CD14-positive monocyte (primary cell): Measurements from ENCODE around the gene ERGIC3. TPM values are rescaled to one million over a fixed set of nuclear protein-coding genes. Genes with fewer than 3 reads are reported as not detected.

Experiments
- DNase-seq, 3 donors: peaks; one replicate each; pipeline ENCODE4 v3.0.0-alpha.2; 2011 to 2022
- H2AFZ ChIP-seq: 2 replicates; pipeline ENCODE4 v1.6.0; 2012; ENCODE audit warnings: mild to moderate bottlenecking, low read depth, low read length, inconsistent platforms; ENCODE audit not compliant: insufficient read depth, poor library complexity, severe bottlenecking
- H3K27ac ChIP-seq, 2 donors: 1 replicate in 1 of 2; 2 replicates in 1 of 2; pipeline ENCODE4 v1.5.1; 2012 to 2013; ENCODE audit warnings: low read length in 2 of 2, control low read depth in 1 of 2, inconsistent platforms in 1 of 2, low read depth in 1 of 2, mild to moderate bottlenecking in 1 of 2
- H3K27me3 ChIP-seq, 2 donors: one replicate each; pipeline versions ENCODE4 v1.6.0 to v1.6.1; 2011 to 2013; ENCODE audit warnings: low read length in 2 of 2; ENCODE audit not compliant: control insufficient read depth in 2 of 2, insufficient read depth in 2 of 2
- H3K36me3 ChIP-seq, 2 donors: replicated peaks in 1 of 2; 1 replicate in 1 of 2; 2 replicates in 1 of 2; pipeline versions ENCODE4 v1.5.1 to v1.6.1; 2012 to 2013; ENCODE audit warnings: low read length in 2 of 2, control low read depth in 1 of 2, inconsistent platforms in 1 of 2, mild to moderate bottlenecking in 1 of 2; ENCODE audit not compliant: insufficient read depth in 2 of 2, control insufficient read depth in 1 of 2
- H3K4me1 ChIP-seq, 2 donors: 1 replicate in 1 of 2; 2 replicates in 1 of 2; pipeline versions ENCODE4 v1.5.1 to v1.6.1; 2012 to 2013; ENCODE audit warnings: low read length in 2 of 2, control low read depth in 1 of 2, inconsistent platforms in 1 of 2, mild to moderate bottlenecking in 1 of 2, moderate library complexity in 1 of 2; ENCODE audit not compliant: insufficient read depth in 2 of 2, control insufficient read depth in 1 of 2
- H3K4me2 ChIP-seq: replicated peaks from 2 replicates; pipeline ENCODE3; 2012; ENCODE audit warnings: low read length, moderate library complexity, mild to moderate bottlenecking; ENCODE audit not compliant: poor library complexity, severe bottlenecking; ENCODE audit errors: extremely low read depth
- H3K4me3 ChIP-seq, 3 experiments: fragments of 200-600 bp in 1 of 3; sonication (generic) in 1 of 3; replicated peaks in 1 of 3; 1 replicate in 2 of 3; 2 replicates in 1 of 3; pipeline ENCODE4 v1.5.1; 2011 to 2013; ENCODE audit warnings: low read length in 3 of 3, mild to moderate bottlenecking in 3 of 3, control low read depth in 2 of 3, low read depth in 2 of 3, inconsistent platforms in 1 of 3, moderate library complexity in 1 of 3
- H3K79me2 ChIP-seq: 2 replicates; pipeline ENCODE4 v1.6.0; 2012; ENCODE audit warnings: mild to moderate bottlenecking, control low read depth, inconsistent platforms, low read length, moderate library complexity; ENCODE audit not compliant: insufficient read depth
- H3K9ac ChIP-seq: 2 replicates; pipeline ENCODE4 v1.6.0; 2017; ENCODE audit warnings: low read length, mild to moderate bottlenecking; ENCODE audit not compliant: insufficient read depth, poor library complexity, severe bottlenecking
- H3K9me3 ChIP-seq, 2 donors: replicated peaks in 1 of 2; 1 replicate in 1 of 2; 2 replicates in 1 of 2; pipeline versions ENCODE4 v1.5.1 to v1.6.1; 2012 to 2013; ENCODE audit warnings: low read length in 2 of 2, control low read depth in 1 of 2; ENCODE audit not compliant: control insufficient read depth in 1 of 2, insufficient read depth in 1 of 2
- H4K20me1 ChIP-seq: 2 replicates; pipeline ENCODE4 v1.6.0; 2012; ENCODE audit warnings: mild to moderate bottlenecking, low read length, control low read depth, moderate library complexity; ENCODE audit not compliant: insufficient read depth
- H3K27ac Mint-ChIP-seq, 7 donors: one replicate each; pipeline ENCODE4 v1.8.0; 2020; ENCODE audit warnings: mild to moderate bottlenecking in 7 of 7, mixed read lengths in 7 of 7, moderate library complexity in 6 of 7, inconsistent platforms in 2 of 7
- H3K27me3 Mint-ChIP-seq, 3 donors: one replicate each; pipeline ENCODE4 v1.8.0; 2021 to 2022; ENCODE audit warnings: low read depth in 3 of 3, mild to moderate bottlenecking in 3 of 3, mixed read lengths in 3 of 3, moderate library complexity in 3 of 3, inconsistent platforms in 1 of 3
- H3K36me3 Mint-ChIP-seq, 2 donors: one replicate each; pipeline ENCODE4 v1.8.0; 2020; ENCODE audit warnings: mixed read lengths in 2 of 2, inconsistent platforms in 1 of 2, mild to moderate bottlenecking in 1 of 2
- H3K4me1 Mint-ChIP-seq: one replicate; pipeline ENCODE4 v1.8.0; 2020; ENCODE audit warnings: mild to moderate bottlenecking, mixed read lengths
- H3K4me3 Mint-ChIP-seq, 2 donors: one replicate each; pipeline ENCODE4 v1.8.0; 2020; ENCODE audit warnings: mild to moderate bottlenecking in 2 of 2, mixed read lengths in 2 of 2, moderate library complexity in 1 of 2
- H3K9me3 Mint-ChIP-seq, 7 donors: one replicate each; pipeline ENCODE4 v1.8.0; 2020 to 2022; ENCODE audit warnings: mixed read lengths in 7 of 7, mild to moderate bottlenecking in 6 of 7, moderate library complexity in 6 of 7, inconsistent platforms in 2 of 7
- WGBS: methylation state at CpG from one replicate; pipeline ENCODE4 v1.1.5; 2013; ENCODE audit warnings: missing lambda C conversion rate; ENCODE audit not compliant: insufficient coverage; 5-methylcytosine and 5-hydroxymethylcytosine counted together
- intact Hi-C, 2 donors: fragments of 100-400 bp; cut with micrococcal nuclease; formaldehyde crosslinking; loops; one replicate each; pipeline versions ENCODE4 v1.15.0 to v1.15.1; 2023
- polyA plus RNA-seq, 3 donors: library from polyadenylated mRNA; depleted of rRNA in 1 of 3; unstranded in 2 of 3; stranded (reverse) in 1 of 3; fragments of 300-500 nt in 2 of 3; fragments of >200 nt in 1 of 3; fragmentation: Illumina TruSeq in 2 of 3; gene quantifications; 1 replicate in 2 of 3; 2 replicates in 1 of 3; pipeline ENCODE4 v1.2.3, GENCODE V29; 2012 to 2021
- TF ChIP-seq, protein P1 (sequence below): fragments of 200-600 bp; IDR thresholded peaks from one replicate; pipeline ENCODE4 v1.8.0; 2022; ENCODE audit warnings: antibody characterized with exemption, mild to moderate bottlenecking

ERGIC3 gene
- polyA plus RNA-seq, 3 donors: 128 to 371 (median 130) TPM

DNA sequence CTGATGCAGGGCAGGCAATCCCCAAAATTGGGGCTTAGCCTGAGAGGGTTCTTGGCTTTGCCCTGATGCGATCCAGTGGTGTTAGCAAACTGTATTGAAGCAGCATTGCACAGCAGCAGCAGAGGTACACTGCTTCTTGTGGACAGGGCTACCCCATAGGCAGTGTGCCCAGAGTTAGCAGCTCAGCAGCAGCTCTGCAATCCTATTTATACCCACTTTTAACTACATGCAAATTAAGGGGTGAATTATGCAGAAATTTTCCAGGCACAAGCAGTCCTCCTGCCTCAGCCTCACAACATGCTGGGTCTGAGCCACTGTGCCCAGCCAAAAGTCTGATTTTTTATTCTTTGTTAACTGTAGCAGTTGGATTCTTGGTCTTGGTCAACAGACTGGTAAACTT is 16.2 kb upstream of the ERGIC3 start:
- H3K4me1 Mint-ChIP-seq: no peaks in the 10 kb centered on the region
- H3K4me3 ChIP-seq: no peak overlapping the region

DNA sequence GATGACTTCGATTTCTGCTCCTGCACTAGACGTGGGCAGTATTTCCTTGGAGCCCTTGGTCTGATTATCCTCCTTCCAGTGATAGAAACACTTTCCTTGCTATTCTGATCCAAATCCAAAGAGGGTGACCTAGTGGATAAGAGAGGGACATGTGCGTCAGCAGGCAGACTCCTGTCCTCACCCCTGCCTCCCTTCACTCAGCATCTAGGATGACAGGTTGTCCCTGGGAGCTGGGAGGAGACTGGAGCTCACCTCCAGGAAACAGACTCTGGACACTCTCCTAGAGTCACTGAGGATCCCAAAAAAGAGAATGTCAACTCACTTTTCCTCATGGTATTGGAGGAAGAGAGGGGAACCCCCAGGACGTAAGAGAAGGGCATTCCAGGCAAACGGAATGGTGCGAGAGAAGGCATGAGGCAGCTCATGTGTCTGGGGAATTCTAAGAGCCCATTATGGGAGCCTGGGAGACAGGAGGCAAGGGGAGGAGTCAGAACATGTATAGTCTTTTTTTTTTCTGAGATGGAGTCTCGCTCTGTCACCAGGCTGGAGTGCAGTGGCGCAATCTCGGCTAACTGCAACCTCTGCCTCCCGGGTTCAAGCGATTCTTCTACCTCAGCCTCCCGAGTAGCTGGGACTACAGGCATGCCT is 14.6 kb upstream of the ERGIC3 start:
- H3K9me3 Mint-ChIP-seq: peaks cover 0 to 3% (median 0%) of the 10 kb centered on the region in 7 donors
- H2AFZ ChIP-seq: no peak overlapping the region
- no peaks in the 10 kb centered on the region for H3K9me3 ChIP-seq
- H3K4me3 ChIP-seq: no peak overlapping the region
- no peaks in the 10 kb centered on the region for H3K27me3 ChIP-seq
- WGBS: 98% methylated on average over 8 of the region's 12 CpGs
- H3K4me3 Mint-ChIP-seq: no peak overlapping the region
- intact Hi-C loops: no loop called here
- H3K9ac ChIP-seq: no peak overlapping the region
- H3K36me3 ChIP-seq: no peaks in the 10 kb centered on the region
- no peaks in the 10 kb centered on the region for H3K4me1 ChIP-seq
- H3K4me1 Mint-ChIP-seq: no peaks in the 10 kb centered on the region
- no peaks in the 10 kb centered on the region for H3K36me3 Mint-ChIP-seq
- no peak overlapping the region for H3K4me2 ChIP-seq
- no peak for DNase-seq
- TF ChIP-seq, protein P1, sequence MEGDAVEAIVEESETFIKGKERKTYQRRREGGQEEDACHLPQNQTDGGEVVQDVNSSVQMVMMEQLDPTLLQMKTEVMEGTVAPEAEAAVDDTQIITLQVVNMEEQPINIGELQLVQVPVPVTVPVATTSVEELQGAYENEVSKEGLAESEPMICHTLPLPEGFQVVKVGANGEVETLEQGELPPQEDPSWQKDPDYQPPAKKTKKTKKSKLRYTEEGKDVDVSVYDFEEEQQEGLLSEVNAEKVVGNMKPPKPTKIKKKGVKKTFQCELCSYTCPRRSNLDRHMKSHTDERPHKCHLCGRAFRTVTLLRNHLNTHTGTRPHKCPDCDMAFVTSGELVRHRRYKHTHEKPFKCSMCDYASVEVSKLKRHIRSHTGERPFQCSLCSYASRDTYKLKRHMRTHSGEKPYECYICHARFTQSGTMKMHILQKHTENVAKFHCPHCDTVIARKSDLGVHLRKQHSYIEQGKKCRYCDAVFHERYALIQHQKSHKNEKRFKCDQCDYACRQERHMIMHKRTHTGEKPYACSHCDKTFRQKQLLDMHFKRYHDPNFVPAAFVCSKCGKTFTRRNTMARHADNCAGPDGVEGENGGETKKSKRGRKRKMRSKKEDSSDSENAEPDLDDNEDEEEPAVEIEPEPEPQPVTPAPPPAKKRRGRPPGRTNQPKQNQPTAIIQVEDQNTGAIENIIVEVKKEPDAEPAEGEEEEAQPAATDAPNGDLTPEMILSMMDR: no peak
- peaks cover 0 to 4% (median 2%) of the 10 kb centered on the region in 3 donors for H3K27me3 Mint-ChIP-seq
- H3K27ac ChIP-seq: no peak overlapping the region
- no peaks in the 10 kb centered on the region for H4K20me1 ChIP-seq
- H3K79me2 ChIP-seq: no peaks in the 10 kb centered on the region
- no peak overlapping the region for H3K27ac Mint-ChIP-seq

More for the DNA sequence above, 16.2 kb upstream of the ERGIC3 start:
- no peak overlapping the region for H3K4me2 ChIP-seq
- no peaks in the 10 kb centered on the region for H3K9me3 ChIP-seq
- H3K9ac ChIP-seq: no peak overlapping the region
- H4K20me1 ChIP-seq: no peaks in the 10 kb centered on the region
- Mint-ChIP-seq H3K4me3 (no peak overlapping the region), H3K27me3 (peaks cover 0 to 5% (median 3%) of the 10 kb centered on the region in 3 donors), H3K9me3 (peaks cover 0 to 3% (median 0%) of the 10 kb centered on the region in 7 donors), H3K27ac (no peak overlapping the region), H3K36me3 (no peaks in the 10 kb centered on the region)
- intact Hi-C loops: no loop called here
- H3K27ac ChIP-seq: no peak overlapping the region
- H3K27me3 ChIP-seq: no peaks in the 10 kb centered on the region
- H2AFZ ChIP-seq: no peak overlapping the region
- no peaks in the 10 kb centered on the region for H3K36me3 ChIP-seq
- no CpG with 5 or more reads among the region's 1 CpG for WGBS
- TF ChIP-seq, protein P1: no peak
- no peak for DNase-seq
- H3K79me2 ChIP-seq: no peaks in the 10 kb centered on the region
- H3K4me1 ChIP-seq: no peaks in the 10 kb centered on the region
